ENCODE results near the gene ZSWIM3. TPM values are rescaled to one million over a fixed set of nuclear protein-coding genes. Genes with fewer than 3 reads are reported as not detected.
A peak's percentile ranks its signal among the peaks of the same experiment; 100 is the strongest.
"Not testable (repeated sequence)": the region's sequence is repeated elsewhere in the genome, so short reads cannot be mapped to it uniquely, and the experiment has no call there.

Gene ZSWIM3
- 3.7 and 3.9 TPM in 2 replicates for total RNA-seq (2014; rRNA removed; shearing (Covaris generic))

- peak; percentile 99 for DNase-seq (ENCODE audit: low read depth)
Measured at GRCh38 chr20:45857114-45857881, at the start of gene ZSWIM3, which contains the start of gene ACOT8. ZSWIM3 (plus strand) TSS chr20:45857614; CDS start chr20:45857826, 212 bp downstream. ACOT8 (minus strand) TSS chr20:45857392; CDS start chr20:45857315, 77 bp downstream.

- no peak for DNase-seq (ENCODE audit: low read depth)
Measured at GRCh38 chr20:45810191-45810970, 47.0 kb upstream of the ZSWIM3 start.

- peak; percentile 98 for DNase-seq (ENCODE audit: low read depth)
Measured at GRCh38 chr20:45812157-45813005, 45.0 kb upstream of the ZSWIM3 start, which contains the start of gene UBE2C. UBE2C (plus strand) TSS chr20:45812644; CDS start chr20:45812696, 52 bp downstream.

GRCh38 chr20:45813006-45813340 lies 44.4 kb upstream of the ZSWIM3 start:
- no peak for DNase-seq (ENCODE audit: low read depth)

- DNase-seq (ENCODE audit: low read depth): no peak
Measured at GRCh38 chr20:45813489-45813888, 43.9 kb upstream of the ZSWIM3 start.

- DNase-seq (ENCODE audit: low read depth): no peak
Measured at GRCh38 chr20:45814314-45814713, 43.1 kb upstream of the ZSWIM3 start.

GRCh38 chr20:45816951-45817350 lies 40.5 kb upstream of the ZSWIM3 start:
- DNase-seq (ENCODE audit: low read depth): no peak

GRCh38 chr20:45817376-45818194 lies 39.8 kb upstream of the ZSWIM3 start:
- peak; percentile 55 for DNase-seq (ENCODE audit: low read depth)

- DNase-seq (ENCODE audit: low read depth): no peak
Measured at GRCh38 chr20:45818239-45818638, 39.2 kb upstream of the ZSWIM3 start.

- no peak for DNase-seq (ENCODE audit: low read depth)
Measured at GRCh38 chr20:45819466-45819865, 37.9 kb upstream of the ZSWIM3 start.

GRCh38 chr20:45821947-45822346 lies 35.5 kb upstream of the ZSWIM3 start:
- DNase-seq (ENCODE audit: low read depth): no peak

- DNase-seq (ENCODE audit: low read depth): peak; percentile 57
Measured at GRCh38 chr20:45822857-45823256, 34.6 kb upstream of the ZSWIM3 start.

- peak; percentile 29 for DNase-seq (ENCODE audit: low read depth)
Measured at GRCh38 chr20:45823949-45824835, 33.2 kb upstream of the ZSWIM3 start.

GRCh38 chr20:45826381-45827019 lies 30.9 kb upstream of the ZSWIM3 start:
- DNase-seq (ENCODE audit: low read depth): no peak

GRCh38 chr20:45827030-45827652 lies 30.3 kb upstream of the ZSWIM3 start, which contains the start of gene TNNC2:
TNNC2 (minus strand) TSS chr20:45827312; CDS start chr20:45827248, 64 bp downstream.
- no peak for DNase-seq (ENCODE audit: low read depth)

- DNase-seq (ENCODE audit: low read depth): no peak
Measured at GRCh38 chr20:45827712-45828111, 29.7 kb upstream of the ZSWIM3 start.

GRCh38 chr20:45828589-45828988 lies 28.8 kb upstream of the ZSWIM3 start:
- DNase-seq (ENCODE audit: low read depth): no peak

GRCh38 chr20:45829673-45830106 lies 27.7 kb upstream of the ZSWIM3 start:
- not testable (repeated sequence) for DNase-seq (ENCODE audit: low read depth)

- no peak for DNase-seq (ENCODE audit: low read depth)
Measured at GRCh38 chr20:45832619-45833018, 24.8 kb upstream of the ZSWIM3 start.

Measured in Daoy (cell line).